Type B pancreatic cell (in vitro differentiated cells): ENCODE results near the gene COL9A1. TPM values are rescaled to one million over a fixed set of nuclear protein-coding genes. Genes with fewer than 3 reads are reported as not detected.
"Not testable (repeated sequence)": the region's sequence is repeated elsewhere in the genome, so short reads cannot be mapped to it uniquely, and the experiment has no call there.

ENCODE experiments used
- DNase-seq: peaks from one replicate; pipeline ENCODE4 v3.0.0; 2021; ENCODE audit warnings: mixed read lengths; ENCODE audit not compliant: unreplicated experiment; ENCODE audit errors: extremely low spot score
- H3K27ac Mint-ChIP-seq: 2 replicates; pipeline ENCODE4 v1.8.0; 2021; ENCODE audit warnings: mild to moderate bottlenecking, mixed read lengths
- H3K27me3 Mint-ChIP-seq: 2 replicates; pipeline ENCODE4 v1.8.0; 2021; ENCODE audit warnings: mixed read lengths
- H3K36me3 Mint-ChIP-seq: 2 replicates; pipeline ENCODE4 v1.8.0; 2021; ENCODE audit warnings: mixed read lengths
- H3K4me1 Mint-ChIP-seq: one replicate; pipeline ENCODE4 v1.8.0; 2021; ENCODE audit warnings: mixed read lengths; ENCODE audit not compliant: unreplicated experiment
- H3K4me3 Mint-ChIP-seq: 2 replicates; pipeline ENCODE4 v1.8.0; 2021; ENCODE audit warnings: mild to moderate bottlenecking, mixed read lengths
- H3K9me3 Mint-ChIP-seq: 2 replicates; pipeline ENCODE4 v1.8.0; 2021; ENCODE audit warnings: mixed read lengths
- CTCF ChIP-seq: fragments of 200-600 bp; sonication (generic); conservative IDR thresholded peaks from 2 replicates; pipeline ENCODE4 v1.5.0; 2021; ENCODE audit warnings: antibody characterized with exemption, mild to moderate bottlenecking
- total RNA-seq: library from RNA; stranded (reverse); gene quantifications from 2 replicates; pipeline ENCODE4 v1.2.1, GENCODE V29; 2021; ENCODE audit warnings: low replicate concordance

The COL9A1 gene
- total RNA-seq, 1 donor from 2014 or later = 16.9 TPM

- no peak for DNase-seq
- H3K27ac Mint-ChIP-seq = no peak overlapping the region
- TF ChIP-seq CTCF = no peak
- no peaks in the 10 kb centered on the region for H3K36me3 Mint-ChIP-seq
- no peaks in the 10 kb centered on the region for H3K9me3 Mint-ChIP-seq
- H3K4me3 Mint-ChIP-seq = no peak overlapping the region
- H3K4me1 Mint-ChIP-seq = peaks cover 5% of the 10 kb centered on the region
- peaks cover 12% of the 10 kb centered on the region for H3K27me3 Mint-ChIP-seq
Measured at GRCh38 chr6:70314296-70314695, 11.4 kb upstream of the COL9A1 start.

GRCh38 chr6:70312165-70312745 is 9.4 kb upstream of the COL9A1 start:
- peaks cover 5% of the 10 kb centered on the region for H3K4me1 Mint-ChIP-seq

DNA sequence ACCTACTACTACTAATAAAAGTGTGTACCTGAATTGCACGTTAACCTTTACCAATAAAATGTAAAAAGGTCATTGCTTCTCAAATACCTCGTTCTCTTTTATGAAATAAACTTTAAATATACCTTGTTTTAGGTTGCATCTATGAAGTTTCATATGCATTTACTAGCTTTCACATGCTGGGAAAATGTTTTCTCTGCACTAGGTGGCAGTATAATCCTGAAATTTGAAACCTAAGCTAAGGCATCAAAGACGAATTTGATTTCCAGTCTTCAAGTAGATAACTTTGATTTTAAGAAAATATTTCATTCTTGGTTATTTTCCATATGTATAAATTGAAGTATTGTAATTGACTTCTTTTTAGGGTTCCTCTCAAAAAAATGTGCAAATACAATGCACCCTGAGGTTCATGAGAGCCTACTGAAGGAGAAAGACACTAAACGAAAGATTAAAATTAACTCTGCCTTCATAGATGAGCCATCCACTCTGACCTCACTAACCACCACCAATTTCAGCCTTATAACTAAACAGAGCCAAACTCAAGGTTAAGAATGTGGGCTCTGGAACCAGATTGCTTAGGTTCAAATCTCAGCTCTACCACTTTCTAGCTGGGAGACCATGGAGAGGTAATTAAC is 7.3 kb upstream of the COL9A1 start:
- Mint-ChIP-seq H3K4me1 (peaks cover 5% of the 10 kb centered on the region), H3K27ac (no peak overlapping the region), H3K36me3 (no peaks in the 10 kb centered on the region), H3K4me3 (no peak overlapping the region), H3K27me3 (peaks cover 25% of the 10 kb centered on the region), H3K9me3 (no peaks in the 10 kb centered on the region)
- TF ChIP-seq CTCF = peak; percentile 86
- DNase-seq = no peak

More at GRCh38 chr6:70312165-70312745, 9.4 kb upstream of the COL9A1 start:
- H3K27ac Mint-ChIP-seq = no peak overlapping the region
- H3K36me3 Mint-ChIP-seq = no peaks in the 10 kb centered on the region
- peaks cover 15% of the 10 kb centered on the region for H3K27me3 Mint-ChIP-seq
- no peak for DNase-seq
- H3K9me3 Mint-ChIP-seq = no peaks in the 10 kb centered on the region
- no peak for TF ChIP-seq CTCF
- no peak overlapping the region for H3K4me3 Mint-ChIP-seq

DNA sequence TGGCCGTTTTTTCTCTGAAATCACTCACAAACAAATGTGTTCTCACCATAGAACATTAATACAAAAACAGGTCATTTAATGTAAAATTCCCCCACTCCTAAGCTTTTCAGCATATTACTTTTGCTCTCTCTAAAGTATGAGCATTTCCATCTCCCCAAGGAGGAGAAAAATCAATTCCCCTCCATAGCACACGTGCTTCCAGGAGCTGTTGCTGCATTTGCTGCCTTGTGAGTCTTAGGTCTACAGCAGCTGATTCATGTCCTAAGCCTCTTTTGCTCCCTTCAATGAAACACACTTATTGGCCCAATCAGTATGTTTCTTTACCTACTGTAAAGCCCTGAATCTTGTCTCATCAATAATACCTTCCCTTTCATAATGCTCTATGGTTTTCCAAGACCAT is 6.4 kb upstream of the COL9A1 start:
- no peak overlapping the region for H3K27ac Mint-ChIP-seq
- H3K36me3 Mint-ChIP-seq = no peaks in the 10 kb centered on the region
- H3K9me3 Mint-ChIP-seq = no peaks in the 10 kb centered on the region
- no peak overlapping the region for H3K4me3 Mint-ChIP-seq
- H3K4me1 Mint-ChIP-seq = peaks cover 2% of the 10 kb centered on the region
- no peak for TF ChIP-seq CTCF
- H3K27me3 Mint-ChIP-seq = peaks cover 28% of the 10 kb centered on the region
- no peak for DNase-seq

DNA sequence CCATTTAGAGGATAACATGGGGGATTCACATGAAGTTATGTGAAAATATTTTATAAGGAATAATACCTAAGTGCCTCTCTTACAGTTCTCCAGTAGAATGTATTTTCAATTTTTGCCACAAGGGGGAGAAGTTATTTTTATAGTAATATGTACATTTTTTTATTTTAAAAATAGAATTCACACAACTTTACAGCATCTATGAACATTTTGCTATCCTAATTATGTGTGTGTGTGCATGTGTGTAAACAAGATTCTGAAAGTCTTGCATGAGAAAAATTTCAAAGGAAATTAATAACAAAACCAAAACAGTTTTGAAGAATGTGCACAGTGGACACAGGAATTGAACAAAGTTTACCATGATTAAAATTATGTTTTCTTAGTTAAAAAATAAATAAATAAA is 5.3 kb upstream of the COL9A1 start:
- not testable (repeated sequence) for H3K4me1 Mint-ChIP-seq, DNase-seq, H3K9me3 Mint-ChIP-seq, H3K36me3 Mint-ChIP-seq, H3K4me3 Mint-ChIP-seq, H3K27ac Mint-ChIP-seq
- TF ChIP-seq CTCF = peak; percentile 68
- peaks cover 34% of the 10 kb centered on the region for H3K27me3 Mint-ChIP-seq
